ENCODE data around the gene DLAT.
"Not testable (repeated sequence)": the region's sequence is repeated elsewhere in the genome, so short reads cannot be mapped to it uniquely, and the experiment has no call there.

Gene DLAT

DNA sequence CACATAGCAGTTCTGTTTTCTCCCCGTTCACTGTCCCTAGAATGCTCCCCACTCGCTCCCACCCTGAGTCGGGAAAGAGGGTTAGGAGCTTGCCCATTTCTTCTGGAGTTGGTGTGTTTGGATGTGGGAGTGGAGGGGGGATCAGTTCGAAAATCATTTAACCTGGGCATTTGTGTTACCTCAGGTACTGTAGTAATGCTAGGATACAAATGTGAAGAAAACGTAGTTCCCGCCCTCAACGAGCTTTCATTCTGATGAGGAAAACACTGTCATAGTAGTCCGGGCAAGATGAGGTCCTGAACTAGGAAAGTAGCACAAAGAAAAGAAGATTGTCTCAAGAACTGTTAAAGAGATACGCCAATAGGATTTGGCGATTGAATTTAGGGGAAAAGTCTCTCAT, 62.0 kb downstream of the DLAT start:
- Histone ChIP-seq H3K4ac (ENCODE audit: low read depth, low read length) (no peak overlapping the region), H2BK15ac (replicated peaks; ENCODE audit: low read depth) (no peak overlapping the region), H3K4me3 (ENCODE audit: low read length) (peak overlapping the region; percentile 93), H4K8ac (ENCODE audit: low read depth, low read length) (no peak overlapping the region), H3K79me1 (ENCODE audit: low read length) (peaks cover 13% of the 10 kb centered on the region), H3K79me2 (ENCODE audit: control insufficient read depth, insufficient read depth, low read length) (peaks cover 22% of the 10 kb centered on the region), H2BK5ac (ENCODE audit: low read length) (no peak overlapping the region), H3K4me1 (ENCODE audit: control insufficient read depth, low read depth, low read length) (no peaks in the 10 kb centered on the region), H3K4me2 (ENCODE audit: low read length) (peak overlapping the region; percentile 68), H4K5ac (ENCODE audit: low read length) (peak overlapping the region; percentile 10), H2AK5ac (ENCODE audit: low read length) (no peak overlapping the region), H3K36me3 (ENCODE audit: control insufficient read depth, insufficient read depth, low read length) (peaks cover 6% of the 10 kb centered on the region), H3K56ac (ENCODE audit: low read length) (peak overlapping the region; percentile 95), H2BK120ac (ENCODE audit: low read depth, low read length) (no peak overlapping the region), H3K23ac (ENCODE audit: low read length) (no peak overlapping the region), H3K18ac (ENCODE audit: low read length) (no peak overlapping the region), H3K27ac (ENCODE audit: low read depth, low read length) (no peak overlapping the region), H3K9ac (ENCODE audit: low read length) (peak overlapping the region; percentile 92), H3K27me3 (ENCODE audit: insufficient read depth, low read length, poor library complexity) (no peaks in the 10 kb centered on the region)
- no CpG with 5 or more reads among the region's 10 CpGs for WGBS (ENCODE audit: extremely low coverage, insufficient coverage, low lambda C conversion rate)
- peak; percentile 1 for DNase-seq

DNA sequence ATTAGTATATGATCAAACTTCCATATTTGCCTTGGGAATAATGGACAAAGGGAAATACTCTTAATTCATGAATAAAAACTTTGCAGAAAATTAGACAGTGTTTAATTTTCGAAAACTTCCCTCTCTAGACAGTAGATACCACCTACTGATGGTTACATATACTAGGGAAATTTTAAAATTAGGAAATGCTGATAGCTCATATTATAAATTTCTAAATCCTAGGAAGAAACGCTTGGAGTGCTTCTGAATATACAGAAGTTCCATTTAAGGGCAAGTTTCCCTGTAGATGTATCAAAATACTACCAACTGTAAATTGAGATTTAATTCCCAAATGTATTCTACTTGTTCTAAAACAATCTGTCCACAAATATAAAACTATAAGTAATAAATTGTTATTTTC, 70.1 kb downstream of the DLAT start:
- H3K27ac ChIP-seq (ENCODE audit: low read depth, low read length); H3K4ac ChIP-seq (ENCODE audit: low read depth, low read length); H3K4me3 ChIP-seq (ENCODE audit: low read length); H2BK5ac ChIP-seq (ENCODE audit: low read length); H3K79me2 ChIP-seq (ENCODE audit: control insufficient read depth, insufficient read depth, low read length); H4K8ac ChIP-seq (ENCODE audit: low read depth, low read length); H3K79me1 ChIP-seq (ENCODE audit: low read length); H4K5ac ChIP-seq (ENCODE audit: low read length); H3K18ac ChIP-seq (ENCODE audit: low read length); H3K36me3 ChIP-seq (ENCODE audit: control insufficient read depth, insufficient read depth, low read length); H3K9ac ChIP-seq (ENCODE audit: low read length); H3K4me2 ChIP-seq (ENCODE audit: low read length); H2AK5ac ChIP-seq (ENCODE audit: low read length); H2BK15ac ChIP-seq (replicated peaks; ENCODE audit: low read depth); DNase-seq; H3K4me1 ChIP-seq (ENCODE audit: control insufficient read depth, low read depth, low read length); H2BK120ac ChIP-seq (ENCODE audit: low read depth, low read length); H3K23ac ChIP-seq (ENCODE audit: low read length); H3K27me3 ChIP-seq (ENCODE audit: insufficient read depth, low read length, poor library complexity); H3K56ac ChIP-seq (ENCODE audit: low read length): not testable (repeated sequence)
- WGBS (ENCODE audit: extremely low coverage, insufficient coverage, low lambda C conversion rate): no CpG with 5 or more reads among the region's 2 CpGs

DNA sequence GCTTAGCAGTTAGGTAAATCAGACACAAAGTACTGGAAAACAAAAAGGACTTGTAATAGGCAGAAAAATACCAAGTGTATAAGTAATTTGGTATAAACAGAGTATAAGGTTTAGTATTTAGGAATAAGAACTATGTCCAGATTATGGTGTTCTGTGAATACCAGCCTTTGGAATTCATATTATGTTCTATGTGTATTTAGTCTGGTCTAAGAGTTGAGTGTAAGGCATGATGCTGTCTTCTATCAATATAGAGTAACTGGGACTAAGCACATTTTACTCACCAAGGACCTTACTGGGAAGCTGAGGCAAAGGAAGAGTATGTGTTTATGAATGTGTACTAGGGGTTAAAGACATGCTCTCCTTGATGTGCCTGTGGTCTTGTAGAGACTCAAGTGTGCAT, 71.0 kb downstream of the DLAT start:
- Histone ChIP-seq H2BK120ac (ENCODE audit: low read depth, low read length) (no peak overlapping the region), H3K4me2 (ENCODE audit: low read length) (no peak overlapping the region), H3K56ac (ENCODE audit: low read length) (no peak overlapping the region), H3K4me3 (ENCODE audit: low read length) (no peak overlapping the region), H3K23ac (ENCODE audit: low read length) (no peak overlapping the region), H3K4ac (ENCODE audit: low read depth, low read length) (no peak overlapping the region), H3K4me1 (ENCODE audit: control insufficient read depth, low read depth, low read length) (no peaks in the 10 kb centered on the region), H2BK5ac (ENCODE audit: low read length) (no peak overlapping the region), H3K27me3 (ENCODE audit: insufficient read depth, low read length, poor library complexity) (no peaks in the 10 kb centered on the region), H2BK15ac (replicated peaks; ENCODE audit: low read depth) (no peak overlapping the region), H3K9ac (ENCODE audit: low read length) (no peak overlapping the region), H3K79me1 (ENCODE audit: low read length) (no peaks in the 10 kb centered on the region), H3K27ac (ENCODE audit: low read depth, low read length) (no peak overlapping the region), H3K79me2 (ENCODE audit: control insufficient read depth, insufficient read depth, low read length) (no peaks in the 10 kb centered on the region), H3K36me3 (ENCODE audit: control insufficient read depth, insufficient read depth, low read length) (no peaks in the 10 kb centered on the region), H2AK5ac (ENCODE audit: low read length) (no peak overlapping the region), H3K18ac (ENCODE audit: low read length) (no peak overlapping the region), H4K8ac (ENCODE audit: low read depth, low read length) (no peak overlapping the region), H4K5ac (ENCODE audit: low read length) (no peak overlapping the region)
- DNase-seq: no peak

DNA sequence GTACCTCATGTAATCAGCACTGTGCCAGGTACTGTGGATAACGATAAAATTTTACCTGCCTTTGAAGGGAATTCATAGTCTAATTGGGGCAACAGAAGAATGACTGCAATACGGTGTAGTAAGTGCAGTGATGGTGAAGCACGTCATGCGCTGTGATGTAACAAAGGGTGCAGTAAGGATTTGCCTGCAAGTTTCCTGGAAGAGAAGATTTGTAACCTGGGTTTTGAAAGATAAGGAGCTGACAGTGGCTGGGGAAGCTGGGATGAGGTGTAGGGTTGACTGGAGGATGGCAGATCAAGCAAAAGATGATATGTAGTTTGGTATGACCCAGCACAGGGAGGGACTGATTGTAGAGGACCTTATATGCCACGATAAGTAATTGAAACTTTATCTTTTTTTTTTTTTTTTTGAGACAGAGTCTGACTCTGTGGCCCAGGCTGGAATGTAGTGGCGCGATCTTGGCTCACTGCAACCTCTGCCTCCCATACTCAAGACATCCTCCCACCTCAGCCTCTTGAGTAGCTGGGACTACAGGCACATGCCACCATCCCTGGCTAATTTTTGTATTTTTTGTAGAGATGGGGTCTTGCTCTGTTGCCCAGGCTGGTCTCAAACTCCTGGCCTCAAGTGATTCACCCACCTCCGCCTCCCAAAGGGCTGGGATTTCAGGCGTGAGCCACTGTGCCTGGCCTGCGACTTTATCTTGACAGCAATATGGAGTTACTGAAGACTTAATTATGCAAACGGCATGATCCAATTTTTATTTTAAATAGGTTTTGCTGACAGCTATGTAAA, 72.7 kb downstream of the DLAT start:
- Histone ChIP-seq H3K27me3 (ENCODE audit: insufficient read depth, low read length, poor library complexity) (no peaks in the 10 kb centered on the region), H3K27ac (ENCODE audit: low read depth, low read length) (no peak overlapping the region), H3K18ac (ENCODE audit: low read length) (no peak overlapping the region), H3K79me1 (ENCODE audit: low read length) (no peaks in the 10 kb centered on the region), H3K4me1 (ENCODE audit: control insufficient read depth, low read depth, low read length) (no peaks in the 10 kb centered on the region), H2BK120ac (ENCODE audit: low read depth, low read length) (no peak overlapping the region), H4K8ac (ENCODE audit: low read depth, low read length) (no peak overlapping the region), H3K4ac (ENCODE audit: low read depth, low read length) (no peak overlapping the region), H3K4me2 (ENCODE audit: low read length) (no peak overlapping the region), H2BK15ac (replicated peaks; ENCODE audit: low read depth) (no peak overlapping the region), H3K79me2 (ENCODE audit: control insufficient read depth, insufficient read depth, low read length) (no peaks in the 10 kb centered on the region), H3K9ac (ENCODE audit: low read length) (no peak overlapping the region), H3K23ac (ENCODE audit: low read length) (no peak overlapping the region), H2BK5ac (ENCODE audit: low read length) (no peak overlapping the region), H2AK5ac (ENCODE audit: low read length) (no peak overlapping the region), H4K5ac (ENCODE audit: low read length) (no peak overlapping the region), H3K56ac (ENCODE audit: low read length) (no peak overlapping the region), H3K4me3 (ENCODE audit: low read length) (no peak overlapping the region), H3K36me3 (ENCODE audit: control insufficient read depth, insufficient read depth, low read length) (no peaks in the 10 kb centered on the region)
- DNase-seq: no peak
- no CpG with 5 or more reads among the region's 11 CpGs for WGBS (ENCODE audit: extremely low coverage, insufficient coverage, low lambda C conversion rate)

DNA sequence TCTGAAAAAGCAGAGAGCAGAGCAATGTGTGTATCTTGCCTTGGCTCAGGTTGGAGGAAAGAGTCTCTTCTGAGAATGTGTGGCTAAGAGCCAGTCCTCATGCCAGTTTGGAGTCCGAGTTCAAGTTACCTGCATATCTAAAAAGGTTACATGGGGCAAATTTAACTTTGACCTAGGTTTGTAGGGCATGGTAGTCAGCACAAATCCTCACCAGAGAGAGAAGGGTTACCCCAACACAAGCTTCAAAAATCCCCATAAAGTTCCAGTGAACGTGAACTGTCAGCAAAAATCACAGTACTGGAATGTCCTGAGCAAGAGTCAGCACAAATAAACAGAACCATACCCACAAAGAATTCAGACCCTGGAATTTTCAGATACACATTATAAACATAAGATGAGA, 75.3 kb downstream of the DLAT start:
- Histone ChIP-seq H3K4me3 (ENCODE audit: low read length) (no peak overlapping the region), H2BK5ac (ENCODE audit: low read length) (no peak overlapping the region), H4K8ac (ENCODE audit: low read depth, low read length) (no peak overlapping the region), H3K36me3 (ENCODE audit: control insufficient read depth, insufficient read depth, low read length) (no peaks in the 10 kb centered on the region), H3K9ac (ENCODE audit: low read length) (no peak overlapping the region), H3K27me3 (ENCODE audit: insufficient read depth, low read length, poor library complexity) (no peaks in the 10 kb centered on the region), H3K18ac (ENCODE audit: low read length) (no peak overlapping the region), H4K5ac (ENCODE audit: low read length) (no peak overlapping the region), H3K23ac (ENCODE audit: low read length) (no peak overlapping the region), H3K79me1 (ENCODE audit: low read length) (no peaks in the 10 kb centered on the region), H3K56ac (ENCODE audit: low read length) (no peak overlapping the region), H2BK120ac (ENCODE audit: low read depth, low read length) (no peak overlapping the region), H2AK5ac (ENCODE audit: low read length) (no peak overlapping the region), H3K27ac (ENCODE audit: low read depth, low read length) (no peak overlapping the region), H3K79me2 (ENCODE audit: control insufficient read depth, insufficient read depth, low read length) (no peaks in the 10 kb centered on the region), H3K4me1 (ENCODE audit: control insufficient read depth, low read depth, low read length) (no peaks in the 10 kb centered on the region), H3K4me2 (ENCODE audit: low read length) (no peak overlapping the region), H3K4ac (ENCODE audit: low read depth, low read length) (no peak overlapping the region), H2BK15ac (replicated peaks; ENCODE audit: low read depth) (no peak overlapping the region)
- DNase-seq: no peak
- WGBS (ENCODE audit: extremely low coverage, insufficient coverage, low lambda C conversion rate): no CpG with 5 or more reads among the region's 2 CpGs

DNA sequence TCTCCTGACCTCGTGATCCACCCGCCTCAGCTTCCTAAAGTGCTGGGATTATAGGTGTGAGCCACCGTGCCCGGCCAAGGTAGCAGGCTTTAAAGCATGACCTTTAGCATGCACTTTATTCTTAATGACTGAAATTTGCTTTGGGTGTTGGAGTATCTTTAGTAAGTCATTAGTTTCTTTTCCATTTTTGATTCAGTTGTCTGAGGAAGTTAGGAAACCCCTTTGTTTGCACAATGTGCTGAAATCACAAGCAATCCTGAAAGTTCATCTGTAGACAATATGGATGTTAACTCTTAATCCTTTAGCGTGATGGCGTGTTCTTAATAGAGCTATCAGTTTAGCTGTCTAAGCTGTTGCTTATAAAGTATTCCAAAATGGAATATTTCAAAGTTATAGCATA, 78.2 kb downstream of the DLAT start:
- no peaks in the 10 kb centered on the region for H3K36me3 ChIP-seq (ENCODE audit: control insufficient read depth, insufficient read depth, low read length)
- H3K18ac ChIP-seq (ENCODE audit: low read length): no peak overlapping the region
- no peak overlapping the region for H3K23ac ChIP-seq (ENCODE audit: low read length)
- no peak overlapping the region for H3K4me2 ChIP-seq (ENCODE audit: low read length)
- H4K5ac ChIP-seq (ENCODE audit: low read length): no peak overlapping the region
- H3K79me1 ChIP-seq (ENCODE audit: low read length): no peaks in the 10 kb centered on the region
- H3K27ac ChIP-seq (ENCODE audit: low read depth, low read length): no peak overlapping the region
- H2BK5ac ChIP-seq (ENCODE audit: low read length): no peak overlapping the region
- H3K27me3 ChIP-seq (ENCODE audit: insufficient read depth, low read length, poor library complexity): no peaks in the 10 kb centered on the region
- H3K4me3 ChIP-seq (ENCODE audit: low read length): no peak overlapping the region
- no peak overlapping the region for H3K56ac ChIP-seq (ENCODE audit: low read length)
- no CpG with 5 or more reads among the region's 6 CpGs for WGBS (ENCODE audit: extremely low coverage, insufficient coverage, low lambda C conversion rate)
- no peak overlapping the region for H2BK120ac ChIP-seq (ENCODE audit: low read depth, low read length)
- no peak overlapping the region for H3K9ac ChIP-seq (ENCODE audit: low read length)
- DNase-seq: no peak
- no peaks in the 10 kb centered on the region for H3K79me2 ChIP-seq (ENCODE audit: control insufficient read depth, insufficient read depth, low read length)
- no peaks in the 10 kb centered on the region for H3K4me1 ChIP-seq (ENCODE audit: control insufficient read depth, low read depth, low read length)
- H4K8ac ChIP-seq (ENCODE audit: low read depth, low read length): no peak overlapping the region
- no peak overlapping the region for H3K4ac ChIP-seq (ENCODE audit: low read depth, low read length)
- no peak overlapping the region for H2AK5ac ChIP-seq (ENCODE audit: low read length)
- H2BK15ac ChIP-seq (replicated peaks; ENCODE audit: low read depth): no peak overlapping the region
